HepG2 (cell line): ENCODE results near the gene TALDO1. TPM values are rescaled to one million over a fixed set of nuclear protein-coding genes. Genes with fewer than 3 reads are reported as not detected.

ENCODE experiments used
- AGO2 ChIP-seq: fragments of 200-400 bp; formaldehyde crosslinking; optimal IDR thresholded peaks from 2 replicates; pipeline ENCODE3; 2017; ENCODE audit warnings: mild to moderate bottlenecking, low read depth, low read length, moderate library complexity
- CHCHD3 ChIP-seq: sonication (generic); formaldehyde crosslinking; IDR thresholded peaks from 2 replicates; pipeline ENCODE4 v1.8.0; 2022; ENCODE audit warnings: mild to moderate bottlenecking, missing genetic modification reagents, moderate library complexity
- ELK4 ChIP-seq: sonication (generic); formaldehyde crosslinking; IDR thresholded peaks from 2 replicates; pipeline ENCODE4 v1.9.0; 2021; ENCODE audit warnings: missing genetic modification reagents, borderline replicate concordance
- FOSL2 ChIP-seq: sonication (generic); formaldehyde crosslinking; IDR thresholded peaks from 2 replicates; pipeline ENCODE4 v1.4.0; 2020; ENCODE audit warnings: missing genetic modification reagents
- MAX ChIP-seq: IDR thresholded peaks from 2 replicates; pipeline ENCODE4 v1.6.1; 2012; ENCODE audit warnings: inconsistent platforms
- MEIS1 ChIP-seq: sonication (generic); formaldehyde crosslinking; IDR thresholded peaks from 2 replicates; pipeline ENCODE4 v1.9.0; 2021; ENCODE audit warnings: mild to moderate bottlenecking, missing genetic modification reagents, moderate library complexity, borderline replicate concordance
- MEIS2 ChIP-seq: sonication (generic); formaldehyde crosslinking; IDR thresholded peaks from 2 replicates; pipeline ENCODE4 v1.9.0; 2021; ENCODE audit warnings: mild to moderate bottlenecking, missing genetic modification reagents
- MXD1 ChIP-seq: sonication (generic); formaldehyde crosslinking; IDR thresholded peaks from 2 replicates; pipeline ENCODE4 v1.4.0; 2020; ENCODE audit warnings: mild to moderate bottlenecking, missing genetic modification reagents
- MXI1 ChIP-seq: IDR thresholded peaks from 3 replicates; pipeline ENCODE4 v1.6.1; 2012; ENCODE audit warnings: low read depth, low read length, inconsistent platforms, borderline replicate concordance
- MYC ChIP-seq: sonication (generic); formaldehyde crosslinking; IDR thresholded peaks from 2 replicates; pipeline ENCODE4 v1.9.0; 2021; ENCODE audit warnings: missing genetic modification reagents, borderline replicate concordance
- NFYC ChIP-seq: IDR thresholded peaks from 2 replicates; pipeline ENCODE4 v1.6.1; 2016; ENCODE audit warnings: missing genetic modification reagents, missing compliant biosample characterization
- RBFOX2 ChIP-seq: fragments of 200-400 bp; formaldehyde crosslinking; IDR thresholded peaks from 2 replicates; pipeline ENCODE4 v1.6.1; 2017; ENCODE audit warnings: low read depth, mild to moderate bottlenecking, low read length
- RBM22 ChIP-seq: fragments of 200-400 bp; formaldehyde crosslinking; optimal IDR thresholded peaks from 2 replicates; pipeline ENCODE3; 2017; ENCODE audit warnings: mild to moderate bottlenecking, low read length, moderate library complexity
- SALL1 ChIP-seq: sonication (generic); formaldehyde crosslinking; IDR thresholded peaks from 2 replicates; pipeline ENCODE4 v1.8.0; 2022; ENCODE audit warnings: mild to moderate bottlenecking, missing genetic modification reagents
- SKI ChIP-seq: fragments of 450-650 bp; IDR thresholded peaks from one replicate; pipeline ENCODE4 v1.6.1; 2018; ENCODE audit warnings: mild to moderate bottlenecking; ENCODE audit not compliant: partially characterized antibody
- ZBTB44 ChIP-seq: sonication (generic); formaldehyde crosslinking; IDR thresholded peaks from 2 replicates; pipeline ENCODE4 v1.4.0; 2020; ENCODE audit warnings: missing genetic modification reagents
- ZFX ChIP-seq: sonication (generic); formaldehyde crosslinking; IDR thresholded peaks from 2 replicates; pipeline ENCODE4 v1.4.0; 2020; ENCODE audit warnings: mild to moderate bottlenecking, low read depth, missing genetic modification reagents, moderate library complexity
- ZNF138 ChIP-seq: sonication (generic); formaldehyde crosslinking; IDR thresholded peaks from 2 replicates; pipeline ENCODE4 v1.5.0; 2020; ENCODE audit warnings: mild to moderate bottlenecking, low read depth, missing genetic modification reagents
- ZNF18 ChIP-seq: sonication (generic); formaldehyde crosslinking; IDR thresholded peaks from 2 replicates; pipeline ENCODE4 v1.8.0; 2022; ENCODE audit warnings: mild to moderate bottlenecking, missing genetic modification reagents; ENCODE audit not compliant: insufficient replicate concordance
- ZNF546 ChIP-seq: sonication (generic); formaldehyde crosslinking; conservative IDR thresholded peaks from 2 replicates; pipeline ENCODE4 v1.8.1; 2023; ENCODE audit warnings: mild to moderate bottlenecking, missing genetic modification reagents
- ZNF740 ChIP-seq: sonication (generic); formaldehyde crosslinking; IDR thresholded peaks from 2 replicates; pipeline ENCODE4 v1.4.0; 2020; ENCODE audit warnings: missing genetic modification reagents
- polyA plus RNA-seq, 8 experiments: library from polyadenylated mRNA; depleted of rRNA in 3 of 8; stranded (reverse) in 7 of 8; unstranded in 1 of 8; fragments of >200 nt; fragmentation: Illumina TruSeq in 4 of 8; extraction: Trizol in 4 of 8; gene quantifications; 2 replicates each; pipeline versions ENCODE4 v1.2.1 to v1.2.3, GENCODE V29; 2011 to 2016; ENCODE audit warnings: low read depth in 4 of 8, missing spikeins in 1 of 8, mixed read lengths in 1 of 8; ENCODE audit not compliant: insufficient read depth in 1 of 8
- total RNA-seq, 5 experiments: library from RNA; depleted of rRNA; stranded (reverse); fragments of >200 nt; fragmentation: Illumina TruSeq; extraction: Trizol; gene quantifications; 2 replicates each; pipeline ENCODE4 v1.2.3, GENCODE V29; 2016; ENCODE audit warnings: low read depth in 1 of 5

TALDO1 gene
- total and polyA plus RNA-seq, 2 of the 13 experiments (the other 11 are each of a cell fraction or from before 2014, with no cell fraction given): 107 to 240 TPM

GRCh38 chr11:795634-796564, 48.6 kb downstream of the TALDO1 start (continued):
- TF ChIP-seq ZFX (CRISPR knock-in tag): peak; percentile 53; the same call in 1 of the 2 replicates
- TF ChIP-seq ZNF138 (CRISPR knock-in tag): peak; percentile 38; the same call in 1 of the 2 replicates
- peak; percentile 40 for TF ChIP-seq FOSL2 (CRISPR knock-in tag)
- TF ChIP-seq RBFOX2: peak; percentile 40; the same call in 1 of the 2 replicates
- TF ChIP-seq RBM22: no peak
- 0 out of 2 replicates have a peak, but pooled peaks have one; percentile 12 for TF ChIP-seq MEIS2
- peak; percentile 78; the same call in 1 of the 2 replicates for TF ChIP-seq MXD1 (CRISPR knock-in tag)
- TF ChIP-seq SKI: peak; percentile 39
- TF ChIP-seq ZBTB44 (CRISPR knock-in tag): no peak
- TF ChIP-seq ZNF546: no peak
- TF ChIP-seq AGO2: peak; percentile 43
- peak; percentile 78 for TF ChIP-seq MAX
- 0 out of 2 replicates have a peak, but pooled peaks have one; percentile 28 for TF ChIP-seq NFYC (CRISPR knock-in tag)
- TF ChIP-seq SALL1 (CRISPR knock-in tag): 0 out of 2 replicates have a peak, but pooled peaks have one; percentile 2
- peak; percentile 73; the same call in 1 of the 2 replicates for TF ChIP-seq ZNF740 (CRISPR knock-in tag)
- peak; percentile 48; the same call in 1 of the 2 replicates for TF ChIP-seq MEIS1 (CRISPR knock-in tag)
- no peak for TF ChIP-seq CHCHD3
- peak; percentile 96 for TF ChIP-seq MXI1
- TF ChIP-seq ZNF18 (CRISPR knock-in tag): peak; percentile 49
- TF ChIP-seq ELK4 (CRISPR knock-in tag): no peak
- TF ChIP-seq MYC: peak; percentile 34; the same call in 1 of the 2 replicates
